ENCODE results near the gene PEPD. TPM values are rescaled to one million over a fixed set of nuclear protein-coding genes. Genes with fewer than 3 reads are reported as not detected.

The PEPD gene
- total RNA-seq, 3 donors from 2014 or later = 42.1 to 127 (median 82.3) TPM

- intact Hi-C loops (cut with DNase I; ENCODE audit: low total_unique reads) = no loop called here
- TF ChIP-seq POLR2A (IDR thresholded peaks at IDR 0.05) = no peak
- TF ChIP-seq CTCF (IDR thresholded peaks at IDR 0.05) = no peak
- TF ChIP-seq POLR2AphosphoS5 (IDR thresholded peaks at IDR 0.05) = no peak
- DNase-seq (ENCODE audit: low spot score in 2 of 2) = peak in 1 of 2 donors; percentile 38
Measured at GRCh38 chr19:33402421-33403220, 119.0 kb downstream of the PEPD start.

GRCh38 chr19:33401683-33402420 is 119.7 kb downstream of the PEPD start:
- no peak overlapping the region for H3K27ac ChIP-seq
- TF ChIP-seq CTCF (IDR thresholded peaks at IDR 0.05) (no peak), POLR2AphosphoS5 (IDR thresholded peaks at IDR 0.05) (no peak), POLR2A (IDR thresholded peaks at IDR 0.05) (no peak)
- intact Hi-C loops (cut with DNase I; ENCODE audit: low total_unique reads) = no loop called here
- no peaks in the 10 kb centered on the region for H3K9me3 ChIP-seq
- H3K4me3 ChIP-seq = no peak overlapping the region
- DNase-seq (ENCODE audit: low spot score in 2 of 2) = peak in 1 of 2 donors; percentile 36
- no peaks in the 10 kb centered on the region for H3K4me1 ChIP-seq
- no peaks in the 10 kb centered on the region for H3K27me3 ChIP-seq
- no peaks in the 10 kb centered on the region for H3K36me3 ChIP-seq

More at GRCh38 chr19:33402421-33403220, 119.0 kb downstream of the PEPD start:
- no peaks in the 10 kb centered on the region for H3K36me3 ChIP-seq
- no peak overlapping the region for H3K27ac ChIP-seq
- no peaks in the 10 kb centered on the region for H3K27me3 ChIP-seq
- no peaks in the 10 kb centered on the region for H3K4me1 ChIP-seq
- H3K9me3 ChIP-seq = no peaks in the 10 kb centered on the region
- H3K4me3 ChIP-seq = no peak overlapping the region

GRCh38 chr19:33400856-33401682 is 120.5 kb downstream of the PEPD start:
- Histone ChIP-seq H3K4me3 (no peak overlapping the region), H3K4me1 (peaks cover under 1 to 2% of the 10 kb centered on the region in 2 donors), H3K36me3 (no peaks in the 10 kb centered on the region), H3K27ac (no peak overlapping the region), H3K9me3 (no peaks in the 10 kb centered on the region), H3K27me3 (no peaks in the 10 kb centered on the region)
- TF ChIP-seq POLR2AphosphoS5 (IDR thresholded peaks at IDR 0.05) (no peak), POLR2A (IDR thresholded peaks at IDR 0.05) (no peak), CTCF (IDR thresholded peaks at IDR 0.05) (no peak)
- peak in 1 of 2 donors; percentile 39 for DNase-seq (ENCODE audit: low spot score in 2 of 2)
- intact Hi-C loops (cut with DNase I; ENCODE audit: low total_unique reads) = no loop called here

GRCh38 chr19:33399745-33400681 is 121.6 kb downstream of the PEPD start:
- peak in 1 of 2 donors; percentile 34 for DNase-seq (ENCODE audit: low spot score in 2 of 2)
- Histone ChIP-seq H3K4me3 (no peak overlapping the region), H3K27ac (no peak overlapping the region), H3K27me3 (no peaks in the 10 kb centered on the region), H3K9me3 (no peaks in the 10 kb centered on the region), H3K36me3 (no peaks in the 10 kb centered on the region), H3K4me1 (peaks cover 8 to 11% of the 10 kb centered on the region in 2 donors)
- TF ChIP-seq POLR2AphosphoS5 (IDR thresholded peaks at IDR 0.05) (no peak), POLR2A (IDR thresholded peaks at IDR 0.05) (no peak), CTCF (IDR thresholded peaks at IDR 0.05) (no peak)
- intact Hi-C loops (cut with DNase I; ENCODE audit: low total_unique reads) = loop anchor here (10.0 kb wide), 1 partner anchor 95 kb away; the partner anchor contains the start of gene CEBPA
